Glutamatergic neuron (in vitro differentiated cells): ENCODE measurements around the gene SOCS2. TPM values are rescaled to one million over a fixed set of nuclear protein-coding genes. Genes with fewer than 3 reads are reported as not detected.
"Not testable (repeated sequence)": the region's sequence is repeated elsewhere in the genome, so short reads cannot be mapped to it uniquely, and the experiment has no call there.

Source experiments
- DNase-seq: peaks from one replicate; pipeline ENCODE4 v3.0.0; 2022
- H3K27ac Mint-ChIP-seq: one replicate; pipeline ENCODE4 v1.8.0; 2020; ENCODE audit warnings: mild to moderate bottlenecking, mixed read lengths, inconsistent platforms; ENCODE audit not compliant: unreplicated experiment
- H3K27me3 Mint-ChIP-seq: one replicate; pipeline ENCODE4 v1.8.0; 2020; ENCODE audit warnings: mild to moderate bottlenecking, moderate library complexity, mixed read lengths, inconsistent platforms; ENCODE audit not compliant: unreplicated experiment
- H3K36me3 Mint-ChIP-seq: one replicate; pipeline ENCODE4 v1.8.0; 2020; ENCODE audit warnings: mild to moderate bottlenecking, mixed read lengths, inconsistent platforms; ENCODE audit not compliant: unreplicated experiment
- H3K4me1 Mint-ChIP-seq: one replicate; pipeline ENCODE4 v1.8.0; 2020; ENCODE audit warnings: mild to moderate bottlenecking, low read depth, mixed read lengths, inconsistent platforms; ENCODE audit not compliant: unreplicated experiment
- H3K4me3 Mint-ChIP-seq: one replicate; pipeline ENCODE4 v1.8.0; 2020; ENCODE audit warnings: mild to moderate bottlenecking, mixed read lengths, inconsistent platforms; ENCODE audit not compliant: unreplicated experiment
- H3K9me3 Mint-ChIP-seq: one replicate; pipeline ENCODE4 v1.8.0; 2020; ENCODE audit warnings: mild to moderate bottlenecking, moderate library complexity, mixed read lengths, inconsistent platforms; ENCODE audit not compliant: unreplicated experiment
- total RNA-seq: library from RNA; stranded (reverse); fragmentation: NEBNext Ultra II Directional; extraction: Animal tissue kit (Norgen Biotek cat#: 25700); gene quantifications from one replicate; pipeline ENCODE4 v1.2.1, GENCODE V29; 2021; ENCODE audit not compliant: unreplicated experiment
- TF ChIP-seq, protein P1 (sequence below): fragments of 200-600 bp; sonication (generic); IDR thresholded peaks from one replicate; pipeline ENCODE4 v1.5.0; 2021; ENCODE audit not compliant: partially characterized antibody, unreplicated experiment

SOCS2 gene
- total RNA-seq, 1 donor from 2014 or later = 36.6 TPM

DNA sequence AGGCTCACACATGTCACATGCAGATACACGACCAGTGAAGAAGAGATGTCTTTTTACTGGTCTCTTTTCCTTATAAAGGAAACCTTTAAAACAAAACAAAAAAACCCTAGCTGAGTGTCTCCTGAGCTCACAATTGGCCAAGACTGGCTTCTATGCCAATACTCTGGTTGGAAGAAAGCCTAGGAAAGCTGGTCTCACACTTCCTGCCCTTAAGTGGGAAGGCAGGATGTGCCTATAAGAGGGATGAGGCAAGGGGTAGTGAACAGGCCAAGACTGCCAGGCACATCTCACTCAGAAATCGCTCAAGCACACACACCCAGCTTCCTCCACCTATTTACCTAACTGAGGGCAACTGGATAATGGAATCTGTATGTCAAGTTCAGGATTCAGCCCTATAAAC is 50.0 kb downstream of the SOCS2 start:
- no peak for DNase-seq
- no peak overlapping the region for H3K27ac Mint-ChIP-seq
- H3K9me3 Mint-ChIP-seq = no peaks in the 10 kb centered on the region
- TF ChIP-seq, protein P1, sequence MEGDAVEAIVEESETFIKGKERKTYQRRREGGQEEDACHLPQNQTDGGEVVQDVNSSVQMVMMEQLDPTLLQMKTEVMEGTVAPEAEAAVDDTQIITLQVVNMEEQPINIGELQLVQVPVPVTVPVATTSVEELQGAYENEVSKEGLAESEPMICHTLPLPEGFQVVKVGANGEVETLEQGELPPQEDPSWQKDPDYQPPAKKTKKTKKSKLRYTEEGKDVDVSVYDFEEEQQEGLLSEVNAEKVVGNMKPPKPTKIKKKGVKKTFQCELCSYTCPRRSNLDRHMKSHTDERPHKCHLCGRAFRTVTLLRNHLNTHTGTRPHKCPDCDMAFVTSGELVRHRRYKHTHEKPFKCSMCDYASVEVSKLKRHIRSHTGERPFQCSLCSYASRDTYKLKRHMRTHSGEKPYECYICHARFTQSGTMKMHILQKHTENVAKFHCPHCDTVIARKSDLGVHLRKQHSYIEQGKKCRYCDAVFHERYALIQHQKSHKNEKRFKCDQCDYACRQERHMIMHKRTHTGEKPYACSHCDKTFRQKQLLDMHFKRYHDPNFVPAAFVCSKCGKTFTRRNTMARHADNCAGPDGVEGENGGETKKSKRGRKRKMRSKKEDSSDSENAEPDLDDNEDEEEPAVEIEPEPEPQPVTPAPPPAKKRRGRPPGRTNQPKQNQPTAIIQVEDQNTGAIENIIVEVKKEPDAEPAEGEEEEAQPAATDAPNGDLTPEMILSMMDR = no peak
- no peaks in the 10 kb centered on the region for H3K36me3 Mint-ChIP-seq
- H3K4me1 Mint-ChIP-seq = no peaks in the 10 kb centered on the region
- no peak overlapping the region for H3K4me3 Mint-ChIP-seq
- H3K27me3 Mint-ChIP-seq = no peaks in the 10 kb centered on the region

DNA sequence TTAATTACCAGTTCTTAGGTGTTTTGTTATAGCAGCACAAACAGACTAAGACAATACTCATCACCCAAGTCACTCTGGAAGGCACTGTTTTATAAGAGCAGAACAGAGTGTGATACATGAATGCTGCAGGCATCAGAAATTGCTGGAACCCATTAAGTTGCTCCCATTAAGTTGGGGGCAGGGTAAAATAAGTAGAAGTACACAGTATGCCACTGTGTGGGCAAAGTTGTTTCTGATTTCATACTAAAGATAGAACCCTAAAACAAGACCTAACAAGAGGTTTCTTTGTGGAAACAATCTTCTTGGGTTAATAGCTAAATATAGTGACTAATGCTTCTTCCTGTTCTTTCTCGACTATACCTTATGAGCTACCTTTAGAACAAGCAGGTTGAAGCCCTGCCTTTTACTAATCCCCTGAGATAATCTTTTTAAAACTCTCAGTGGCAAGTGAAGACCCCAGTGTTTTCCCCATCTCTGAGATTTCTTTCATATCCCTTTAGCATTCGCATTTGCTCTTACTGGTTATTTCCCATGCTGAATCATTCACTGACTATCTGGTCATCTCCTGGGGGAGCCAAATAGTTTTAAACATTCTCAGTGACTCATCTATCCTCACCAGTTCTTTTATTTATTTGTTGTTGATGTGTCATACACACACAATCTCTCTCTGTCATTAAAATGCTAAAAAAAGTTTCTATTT is 52.3 kb downstream of the SOCS2 start:
- no peak for DNase-seq
- H3K27me3 Mint-ChIP-seq = no peaks in the 10 kb centered on the region
- H3K36me3 Mint-ChIP-seq = peaks cover 3% of the 10 kb centered on the region
- no peaks in the 10 kb centered on the region for H3K4me1 Mint-ChIP-seq
- H3K4me3 Mint-ChIP-seq = no peak overlapping the region
- H3K27ac Mint-ChIP-seq = no peak overlapping the region
- TF ChIP-seq, protein P1 = no peak
- no peaks in the 10 kb centered on the region for H3K9me3 Mint-ChIP-seq

DNA sequence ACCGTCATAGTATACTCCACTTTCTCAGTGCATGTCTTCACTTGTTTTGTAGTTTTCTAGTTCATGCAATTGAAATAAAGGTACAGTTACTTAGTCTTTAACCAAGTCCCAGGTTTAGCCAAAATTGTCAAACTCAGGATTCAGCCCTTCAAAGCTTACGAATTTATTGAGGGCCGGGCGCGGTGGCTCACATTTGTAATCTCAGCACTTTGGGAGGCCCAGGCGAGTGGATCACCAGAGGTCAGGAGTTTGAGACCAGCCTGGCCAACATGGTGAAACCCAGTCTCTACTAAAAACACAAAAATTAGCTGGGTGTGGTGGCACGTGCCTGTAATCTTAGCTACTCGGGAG is 52.8 kb downstream of the SOCS2 start:
- H3K27ac Mint-ChIP-seq, H3K4me1 Mint-ChIP-seq, H3K9me3 Mint-ChIP-seq, DNase-seq, H3K36me3 Mint-ChIP-seq, H3K4me3 Mint-ChIP-seq, H3K27me3 Mint-ChIP-seq: not testable (repeated sequence)

DNA sequence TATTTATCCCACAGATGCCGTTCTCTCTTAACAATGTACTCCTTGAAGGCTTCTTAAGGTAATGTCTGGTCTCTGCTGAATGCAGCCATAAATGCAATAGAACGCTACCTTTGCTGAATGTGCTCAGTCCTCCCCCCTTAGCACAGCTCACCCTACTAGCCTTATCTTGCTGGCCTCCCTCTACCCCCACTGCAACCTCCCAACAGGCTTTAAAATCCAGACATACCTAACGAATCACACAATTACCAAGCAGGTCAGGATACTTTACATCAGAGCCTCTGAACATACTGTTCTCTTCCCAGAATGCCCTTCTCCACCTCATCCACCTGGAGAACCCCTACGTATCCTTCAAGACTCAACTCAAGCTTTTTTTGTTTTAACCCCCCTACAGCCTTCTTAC is 53.7 kb downstream of the SOCS2 start:
- no peak for DNase-seq
- Mint-ChIP-seq H3K27me3 (no peaks in the 10 kb centered on the region), H3K36me3 (peaks cover 3% of the 10 kb centered on the region), H3K4me3 (no peak overlapping the region), H3K27ac (no peak overlapping the region), H3K9me3 (no peaks in the 10 kb centered on the region), H3K4me1 (no peaks in the 10 kb centered on the region)
- TF ChIP-seq, protein P1 = no peak

Other genes with a start within 250 kb of the SOCS2 start
- gene NUDT4, start 194.8 kb upstream of the SOCS2 start, total RNA-seq = 29.5 TPM
- gene UBE2N, start 130.7 kb upstream of the SOCS2 start, total RNA-seq = 115 TPM
- gene MRPL42, start 105.2 kb upstream of the SOCS2 start, total RNA-seq = 82.7 TPM
- 18.8 TPM for gene CRADD, start 104.7 kb downstream of the SOCS2 start, total RNA-seq